NCI-H510A (cell line): ENCODE results near the gene DAB2IP.

ENCODE experiments used
- DNase-seq: peaks from one replicate; lab custom pipeline; 2025; lab: John Stamatoyannopoulos, UW

Gene DAB2IP

GRCh38 chr9:121663591-121663990 is 12.2 kb downstream of the DAB2IP start:
- DNase-seq, result no peak

GRCh38 chr9:121666294-121666693 is 14.9 kb downstream of the DAB2IP start:
- DNase-seq, result no peak

- DNase-seq, result no peak
These were observed 15.8 kb downstream of the DAB2IP start for GRCh38 chr9:121667214-121667613.

GRCh38 chr9:121667890-121668289 is 16.5 kb downstream of the DAB2IP start:
- DNase-seq, result no peak

GRCh38 chr9:121670431-121670830 is 19.0 kb downstream of the DAB2IP start:
- no peak for DNase-seq

- no peak for DNase-seq
These were observed 20.2 kb downstream of the DAB2IP start for GRCh38 chr9:121671612-121672155.

- no peak for DNase-seq
These were observed 20.8 kb downstream of the DAB2IP start for GRCh38 chr9:121672213-121672612.

GRCh38 chr9:121672986-121673385 is 21.6 kb downstream of the DAB2IP start:
- DNase-seq, result no peak

GRCh38 chr9:121673576-121673975 is 22.1 kb downstream of the DAB2IP start:
- no peak for DNase-seq

GRCh38 chr9:121674017-121674416 is 22.6 kb downstream of the DAB2IP start:
- DNase-seq, result no peak

- DNase-seq, result no peak
These were observed 23.5 kb downstream of the DAB2IP start for GRCh38 chr9:121674952-121675351.

GRCh38 chr9:121675381-121675780 is 23.9 kb downstream of the DAB2IP start:
- DNase-seq, result no peak

GRCh38 chr9:121675969-121676822 is 24.8 kb downstream of the DAB2IP start:
- DNase-seq, result no peak

- no peak for DNase-seq
These were observed 25.5 kb downstream of the DAB2IP start for GRCh38 chr9:121676926-121677325.

GRCh38 chr9:121678501-121679022 is 27.1 kb downstream of the DAB2IP start:
- DNase-seq, result no peak

GRCh38 chr9:121679901-121680635 is 28.6 kb downstream of the DAB2IP start:
- DNase-seq, result no peak

- DNase-seq, result no peak
These were observed 30.0 kb downstream of the DAB2IP start for GRCh38 chr9:121681404-121681803.

GRCh38 chr9:121682201-121682600 is 30.8 kb downstream of the DAB2IP start:
- DNase-seq, result no peak

- DNase-seq, result no peak
These were observed 31.6 kb downstream of the DAB2IP start for GRCh38 chr9:121682926-121683515.

GRCh38 chr9:121683652-121684051 is 32.2 kb downstream of the DAB2IP start:
- no peak for DNase-seq

GRCh38 chr9:121684381-121685145 is 33.1 kb downstream of the DAB2IP start:
- DNase-seq, result no peak
